ENCODE measurements around the gene BCKDHB. TPM values are rescaled to one million over a fixed set of nuclear protein-coding genes. Genes with fewer than 3 reads are reported as not detected.

BCKDHB gene
- total RNA-seq, 6 donors from 2014 or later: 12.8 to 26.2 (median 14.5) TPM

- 83 to 86% methylated on average over 4 of the region's 4 CpGs for WGBS, 2 donors
- Histone ChIP-seq H3K27ac (no peak overlapping the region), H3K36me3 (no peaks in the 10 kb centered on the region), H3K4me3 (no peak overlapping the region), H3K4me1 (no peaks in the 10 kb centered on the region), H3K9me3 (no peaks in the 10 kb centered on the region), H3K27me3 (no peaks in the 10 kb centered on the region)
- ATAC-seq (ENCODE audit: low FRiP score in 2 of 2): peak in 1 of 2 donors; percentile 56
- DNase-seq: no peak
- TF ChIP-seq EP300 (IDR thresholded peaks at IDR 0.05) (no peak), POLR2AphosphoS5 (IDR thresholded peaks at IDR 0.05) (no peak), POLR2A (IDR thresholded peaks at IDR 0.05) (no peak)
- TF ChIP-seq, protein P1, sequence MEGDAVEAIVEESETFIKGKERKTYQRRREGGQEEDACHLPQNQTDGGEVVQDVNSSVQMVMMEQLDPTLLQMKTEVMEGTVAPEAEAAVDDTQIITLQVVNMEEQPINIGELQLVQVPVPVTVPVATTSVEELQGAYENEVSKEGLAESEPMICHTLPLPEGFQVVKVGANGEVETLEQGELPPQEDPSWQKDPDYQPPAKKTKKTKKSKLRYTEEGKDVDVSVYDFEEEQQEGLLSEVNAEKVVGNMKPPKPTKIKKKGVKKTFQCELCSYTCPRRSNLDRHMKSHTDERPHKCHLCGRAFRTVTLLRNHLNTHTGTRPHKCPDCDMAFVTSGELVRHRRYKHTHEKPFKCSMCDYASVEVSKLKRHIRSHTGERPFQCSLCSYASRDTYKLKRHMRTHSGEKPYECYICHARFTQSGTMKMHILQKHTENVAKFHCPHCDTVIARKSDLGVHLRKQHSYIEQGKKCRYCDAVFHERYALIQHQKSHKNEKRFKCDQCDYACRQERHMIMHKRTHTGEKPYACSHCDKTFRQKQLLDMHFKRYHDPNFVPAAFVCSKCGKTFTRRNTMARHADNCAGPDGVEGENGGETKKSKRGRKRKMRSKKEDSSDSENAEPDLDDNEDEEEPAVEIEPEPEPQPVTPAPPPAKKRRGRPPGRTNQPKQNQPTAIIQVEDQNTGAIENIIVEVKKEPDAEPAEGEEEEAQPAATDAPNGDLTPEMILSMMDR (IDR thresholded peaks at IDR 0.05): no peak
Observed at GRCh38 chr6:80316686-80317231, 210.3 kb downstream of the BCKDHB start.

DNA sequence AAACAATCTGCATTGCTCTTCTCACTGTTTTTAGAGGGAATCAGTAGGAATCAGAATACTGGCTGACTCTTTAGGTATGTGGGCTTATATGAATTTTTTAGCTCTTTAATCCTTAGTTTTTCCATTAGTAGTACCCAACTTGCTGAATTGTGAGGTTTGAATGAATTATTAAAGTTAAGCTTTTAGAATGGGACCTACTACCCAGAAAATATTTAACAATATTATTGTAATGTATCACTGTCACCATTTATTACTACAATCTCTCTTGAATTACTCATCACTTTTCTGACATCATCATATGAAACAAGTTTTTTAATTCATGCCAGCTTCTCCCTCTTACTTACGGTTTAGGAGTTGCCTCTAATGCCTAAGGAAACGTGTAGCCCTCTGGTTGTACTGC is 212.7 kb downstream of the BCKDHB start:
- WGBS, 2 donors: 83 to 87% methylated on average over 2 of the region's 2 CpGs
- TF ChIP-seq POLR2A (IDR thresholded peaks at IDR 0.05): no peak
- no peak for TF ChIP-seq POLR2AphosphoS5 (IDR thresholded peaks at IDR 0.05)
- no peak for TF ChIP-seq EP300 (IDR thresholded peaks at IDR 0.05)
- TF ChIP-seq, protein P1 (IDR thresholded peaks at IDR 0.05): no peak
- H3K4me3 ChIP-seq: no peak overlapping the region
- DNase-seq (no peak), ATAC-seq (ENCODE audit: low FRiP score in 2 of 2) (no peak)
- no peaks in the 10 kb centered on the region for H3K27me3 ChIP-seq
- H3K4me1 ChIP-seq: no peaks in the 10 kb centered on the region
- no peak overlapping the region for H3K27ac ChIP-seq
- no peaks in the 10 kb centered on the region for H3K36me3 ChIP-seq
- no peaks in the 10 kb centered on the region for H3K9me3 ChIP-seq

DNA sequence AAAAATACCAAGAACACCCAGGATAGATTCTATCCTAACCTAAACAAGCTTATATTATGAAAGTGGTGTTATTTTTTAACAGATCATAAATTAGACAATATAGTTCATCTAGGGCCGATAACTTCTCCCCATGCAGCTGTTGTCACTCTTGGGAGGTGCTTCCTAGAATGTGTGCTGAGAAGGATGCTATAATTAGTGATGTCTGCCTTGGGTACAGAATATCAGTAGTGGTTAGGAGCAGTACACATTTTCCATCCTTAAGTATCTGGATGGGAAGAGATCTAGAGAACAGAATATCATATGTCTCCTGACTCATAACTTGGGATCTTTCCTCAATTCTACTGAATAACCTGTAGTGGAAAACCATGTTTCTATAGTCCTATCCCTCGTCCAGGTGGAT is 214.5 kb downstream of the BCKDHB start:
- H3K4me3 ChIP-seq: no peak overlapping the region
- no peak for DNase-seq
- H3K9me3 ChIP-seq: no peaks in the 10 kb centered on the region
- ATAC-seq (ENCODE audit: low FRiP score in 2 of 2): no peak
- no peaks in the 10 kb centered on the region for H3K4me1 ChIP-seq
- no peak for TF ChIP-seq EP300 (IDR thresholded peaks at IDR 0.05)
- no peak for TF ChIP-seq POLR2AphosphoS5 (IDR thresholded peaks at IDR 0.05)
- TF ChIP-seq, protein P1 (IDR thresholded peaks at IDR 0.05): no peak
- no peak for TF ChIP-seq POLR2A (IDR thresholded peaks at IDR 0.05)
- no peak overlapping the region for H3K27ac ChIP-seq
- no peaks in the 10 kb centered on the region for H3K27me3 ChIP-seq
- WGBS, 2 donors: 87 to 91% methylated on average over 2 of the region's 2 CpGs
- no peaks in the 10 kb centered on the region for H3K36me3 ChIP-seq

- H3K27ac ChIP-seq: no peak overlapping the region
- H3K4me1 ChIP-seq: no peaks in the 10 kb centered on the region
- TF ChIP-seq POLR2A (IDR thresholded peaks at IDR 0.05) (no peak), POLR2AphosphoS5 (IDR thresholded peaks at IDR 0.05) (no peak), EP300 (IDR thresholded peaks at IDR 0.05) (no peak)
- TF ChIP-seq, protein P1 (IDR thresholded peaks at IDR 0.05): no peak
- H3K36me3 ChIP-seq: no peaks in the 10 kb centered on the region
- WGBS, 2 donors: 72% methylated on average over 3 of the region's 3 CpGs
- H3K27me3 ChIP-seq: no peaks in the 10 kb centered on the region
- H3K9me3 ChIP-seq: no peaks in the 10 kb centered on the region
- H3K4me3 ChIP-seq: no peak overlapping the region
- DNase-seq (no peak), ATAC-seq (ENCODE audit: low FRiP score in 2 of 2) (no peak)
Observed at GRCh38 chr6:80325742-80326141, 219.3 kb downstream of the BCKDHB start.

DNA sequence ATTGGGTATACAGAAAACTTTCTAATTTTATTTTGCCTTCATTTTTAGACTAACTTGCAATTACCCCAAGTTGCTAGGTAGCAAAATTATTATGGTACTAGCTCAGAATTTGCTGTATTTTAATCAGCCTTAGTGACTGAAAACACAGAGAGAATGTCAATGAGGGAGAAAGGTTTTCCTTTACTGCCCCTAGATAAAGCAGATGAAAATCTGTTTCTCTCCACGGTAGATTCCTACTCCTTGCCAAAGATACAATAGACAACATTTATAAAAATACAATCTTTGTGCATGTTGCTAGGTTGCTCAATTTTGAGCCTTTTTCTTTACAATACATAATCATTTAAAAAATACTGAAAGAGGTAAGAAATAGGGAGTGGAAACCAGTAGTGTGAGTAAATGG is 222.2 kb downstream of the BCKDHB start:
- TF ChIP-seq, protein P1 (IDR thresholded peaks at IDR 0.05): no peak
- no peak for TF ChIP-seq POLR2AphosphoS5 (IDR thresholded peaks at IDR 0.05)
- no peak for TF ChIP-seq EP300 (IDR thresholded peaks at IDR 0.05)
- no peak for TF ChIP-seq POLR2A (IDR thresholded peaks at IDR 0.05)
- ATAC-seq (ENCODE audit: low FRiP score in 2 of 2): no peak
- Histone ChIP-seq H3K36me3 (no peaks in the 10 kb centered on the region), H3K4me3 (no peak overlapping the region), H3K27ac (no peak overlapping the region), H3K9me3 (no peaks in the 10 kb centered on the region), H3K4me1 (no peaks in the 10 kb centered on the region), H3K27me3 (no peaks in the 10 kb centered on the region)
- no peak for DNase-seq
- 55 to 71% methylated on average over 1 of the region's 1 CpG for WGBS, 2 donors

Data from upper lobe of left lung (tissue), 6 donors.